Renal cortical epithelial cell (primary cell): ENCODE measurements around the gene MAD1L1. TPM values are rescaled to one million over a fixed set of nuclear protein-coding genes. Genes with fewer than 3 reads are reported as not detected.
A peak's percentile ranks its signal among the peaks of the same experiment; 100 is the strongest.
"Not testable (repeated sequence)": the region's sequence is repeated elsewhere in the genome, so short reads cannot be mapped to it uniquely, and the experiment has no call there.

Experiments used
- DNase-seq: peaks from one replicate; pipeline ENCODE4 v3.0.0-alpha.2; 2011; ENCODE audit warnings: low read depth
- total RNA-seq: library from RNA; depleted of rRNA; stranded (reverse); fragments of >200 nt; gene quantifications from 2 replicates; pipeline ENCODE4 v1.2.3, GENCODE V29; 2014

MAD1L1 gene
- 33.5 and 64.4 TPM in 2 replicates for total RNA-seq

GRCh38 chr7:2232766-2233520 is at the start of gene MAD1L1:
Gene MAD1L1 (minus strand): TSS chr7:2232945. CDS start chr7:2230133, 2,812 bp downstream.
- peak; percentile 60 for DNase-seq

GRCh38 chr7:2282185-2282751 is 49.5 kb upstream of the MAD1L1 start:
- no peak for DNase-seq

GRCh38 chr7:2281541-2281940 is 48.8 kb upstream of the MAD1L1 start:
- no peak for DNase-seq

- no peak for DNase-seq
These were observed 47.7 kb upstream of the MAD1L1 start for GRCh38 chr7:2280424-2280823.

GRCh38 chr7:2279896-2280295 is 47.2 kb upstream of the MAD1L1 start:
- no peak for DNase-seq

- DNase-seq, result no peak
These were observed 45.3 kb upstream of the MAD1L1 start for GRCh38 chr7:2278026-2278425.

- no peak for DNase-seq
These were observed 43.4 kb upstream of the MAD1L1 start for GRCh38 chr7:2276107-2276506.

- no peak for DNase-seq
These were observed 42.4 kb upstream of the MAD1L1 start for GRCh38 chr7:2275101-2275500.

- DNase-seq, result no peak
These were observed 41.9 kb upstream of the MAD1L1 start for GRCh38 chr7:2274666-2275065.

GRCh38 chr7:2273866-2274265 is 41.1 kb upstream of the MAD1L1 start:
- DNase-seq, result no peak

- no peak for DNase-seq
These were observed 39.3 kb upstream of the MAD1L1 start for GRCh38 chr7:2272031-2272430.

GRCh38 chr7:2271273-2272026 is 38.7 kb upstream of the MAD1L1 start:
- DNase-seq, result no peak

GRCh38 chr7:2270495-2270894 is 37.8 kb upstream of the MAD1L1 start:
- DNase-seq, result no peak

- no peak for DNase-seq
These were observed 37.3 kb upstream of the MAD1L1 start for GRCh38 chr7:2269991-2270460.

GRCh38 chr7:2269089-2269990 is 36.6 kb upstream of the MAD1L1 start:
- not testable (repeated sequence) for DNase-seq

GRCh38 chr7:2266911-2267310 is 34.2 kb upstream of the MAD1L1 start:
- no peak for DNase-seq

GRCh38 chr7:2264158-2264557 is 31.4 kb upstream of the MAD1L1 start:
- DNase-seq, result no peak

GRCh38 chr7:2263176-2263575 is 30.4 kb upstream of the MAD1L1 start:
- no peak for DNase-seq

GRCh38 chr7:2261611-2262010 is 28.9 kb upstream of the MAD1L1 start:
- no peak for DNase-seq

GRCh38 chr7:2260820-2261219 is 28.1 kb upstream of the MAD1L1 start:
- peak; percentile 79 for DNase-seq

- DNase-seq, result no peak
These were observed 26.7 kb upstream of the MAD1L1 start for GRCh38 chr7:2259480-2259879.
